SK-N-SH (cell line): ENCODE data around the gene JPH3. TPM values are rescaled to one million over a fixed set of nuclear protein-coding genes. Genes with fewer than 3 reads are reported as not detected.

Source experiments
- CTCF ChIA-PET: fragments of 300-600, 350-600 bp; formaldehyde crosslinking; extraction: SDS; loops from one replicate; lab custom pipeline; 2021; lab: Yijun Ruan, JAX
- POLR2A ChIA-PET: fragments of 350-600 bp; sonication (Branson Sonifier 250); formaldehyde crosslinking; extraction: SDS; loops from one replicate; lab custom pipeline; 2020; ENCODE audit warnings: antibody characterized with exemption, inconsistent platforms; lab: Yijun Ruan, JAX
- DNase-seq: peaks from one replicate; pipeline ENCODE4 v3.0.0; 2012
- H2AFZ ChIP-seq: fragments of 200-600 bp; sonication (generic); 2 replicates; pipeline ENCODE4 v1.8.1; 2016; ENCODE audit warnings: antibody characterized with exemption, mild to moderate bottlenecking, low read depth
- H3F3A ChIP-seq: fragments of 200-600 bp; sonication (generic); replicated peaks from 2 replicates; pipeline ENCODE3; 2016; ENCODE audit warnings: antibody characterized with exemption, mild to moderate bottlenecking; ENCODE audit not compliant: insufficient read depth
- H3K27ac ChIP-seq, 2 experiments: fragments of 200-500 bp in 1 of 2; fragments of 200-600 bp in 1 of 2; sonication (Bioruptor generic) in 1 of 2; sonication (generic), shearing (Covaris generic) in 1 of 2; 2 replicates each; pipeline versions ENCODE4 v1.5.1 to v1.6.1; 2014 to 2016; ENCODE audit warnings: low read depth in 2 of 2, inconsistent platforms in 1 of 2, low read length in 1 of 2, mild to moderate bottlenecking in 1 of 2, mixed read lengths in 1 of 2
- H3K27me3 ChIP-seq: fragments of 200-600 bp; sonication (generic), shearing (Covaris generic); 2 replicates; pipeline ENCODE4 v1.6.1; 2016; ENCODE audit warnings: mixed run types; ENCODE audit not compliant: insufficient read depth
- H3K36me3 ChIP-seq, 2 experiments: fragments of 200-500 bp in 1 of 2; fragments of 200-600 bp in 1 of 2; sonication (Bioruptor generic) in 1 of 2; sonication (generic) in 1 of 2; replicated peaks in 1 of 2; 2 replicates each; pipeline versions ENCODE3 to v1.5.1; 2014 to 2016; ENCODE audit warnings: low read length in 1 of 2, mild to moderate bottlenecking in 1 of 2; ENCODE audit not compliant: insufficient read depth in 2 of 2, control insufficient read depth in 1 of 2
- H3K4me1 ChIP-seq, 2 experiments: fragments of 200-500 bp in 1 of 2; fragments of 200-600 bp in 1 of 2; sonication (Bioruptor generic) in 1 of 2; sonication (generic), shearing (Covaris generic) in 1 of 2; 2 replicates each; pipeline versions ENCODE4 v1.5.1 to v1.6.1; 2014 to 2016; ENCODE audit warnings: low read depth in 1 of 2, low read length in 1 of 2, mixed run types in 1 of 2; ENCODE audit not compliant: insufficient read depth in 2 of 2, control insufficient read depth in 1 of 2
- H3K4me2 ChIP-seq: fragments of 200-600 bp; sonication (generic), shearing (Covaris generic); 2 replicates; pipeline ENCODE4 v1.6.1; 2017; ENCODE audit warnings: mixed run types
- H3K4me3 ChIP-seq, 2 experiments: fragments of 200-500 bp in 1 of 2; fragments of 200-600 bp in 1 of 2; sonication (Bioruptor generic) in 1 of 2; sonication (generic), shearing (Covaris generic) in 1 of 2; 2 replicates each; pipeline versions ENCODE4 v1.5.1 to v1.8.1; 2014 to 2016; ENCODE audit warnings: low read depth in 2 of 2, inconsistent platforms in 1 of 2, low read length in 1 of 2, mild to moderate bottlenecking in 1 of 2, mixed read lengths in 1 of 2, moderate library complexity in 1 of 2
- H3K79me2 ChIP-seq: fragments of 200-600 bp; sonication (generic); 2 replicates; pipeline ENCODE4 v1.8.1; 2017; ENCODE audit warnings: mild to moderate bottlenecking; ENCODE audit not compliant: insufficient read depth
- H3K9ac ChIP-seq: fragments of 200-600 bp; sonication (generic); 2 replicates; pipeline ENCODE4 v1.6.1; 2017; ENCODE audit warnings: mixed run types
- H3K9me2 ChIP-seq: fragments of 200-600 bp; sonication (generic); 2 replicates; pipeline ENCODE4 v1.6.1; 2017; ENCODE audit warnings: mixed run types
- H3K9me3 ChIP-seq: fragments of 200-600 bp; sonication (generic); 2 replicates; pipeline ENCODE4 v1.6.1; 2017; ENCODE audit warnings: mixed run types, mild to moderate bottlenecking, moderate library complexity
- H4K20me1 ChIP-seq: fragments of 200-600 bp; sonication (generic); 2 replicates; pipeline ENCODE4 v1.6.1; 2017; ENCODE audit warnings: mild to moderate bottlenecking, mixed run types; ENCODE audit not compliant: insufficient read depth
- CHD2 ChIP-seq: fragments of 150-350 bp; IDR thresholded peaks from 2 replicates; pipeline ENCODE4 v1.6.1; 2018; ENCODE audit warnings: low read length; ENCODE audit not compliant: partially characterized antibody
- EP300 ChIP-seq, 2 experiments: IDR thresholded peaks; 2 replicates each; pipeline versions ENCODE4 v1.4.0 to v1.6.1; 2012; ENCODE audit warnings: borderline replicate concordance in 1 of 2, low read depth in 1 of 2, low read length in 1 of 2
- GATA2 ChIP-seq: sonication (generic); formaldehyde crosslinking; IDR thresholded peaks from 2 replicates; pipeline ENCODE4 v1.5.0; 2020; ENCODE audit warnings: mild to moderate bottlenecking, missing genetic modification reagents
- JUND ChIP-seq: IDR thresholded peaks from 2 replicates; pipeline ENCODE4 v1.4.0; 2012
- MXI1 ChIP-seq: IDR thresholded peaks from 2 replicates; pipeline ENCODE4 v1.6.1; 2012; ENCODE audit warnings: mild to moderate bottlenecking, low read depth, low read length, improper control_type of control experiment
- NFIC ChIP-seq: IDR thresholded peaks from 2 replicates; pipeline ENCODE4 v1.4.0; 2012; ENCODE audit warnings: borderline replicate concordance
- POLR2AphosphoS5 ChIP-seq: IDR thresholded peaks from 2 replicates; pipeline ENCODE4 v1.6.1; 2012; ENCODE audit warnings: low read depth, low read length
- RAD21 ChIP-seq: IDR thresholded peaks from 2 replicates; pipeline ENCODE4 v1.6.1; 2012; ENCODE audit warnings: mild to moderate bottlenecking, low read length
- RCOR1 ChIP-seq: fragments of 150-350 bp; IDR thresholded peaks from 2 replicates; pipeline ENCODE4 v1.6.1; 2017; ENCODE audit warnings: antibody characterized with exemption, low read length
- RFX5 ChIP-seq: IDR thresholded peaks from 2 replicates; pipeline ENCODE4 v1.6.1; 2012; ENCODE audit warnings: mild to moderate bottlenecking, improper control_type of control experiment, low read length
- SIN3A ChIP-seq: IDR thresholded peaks from 2 replicates; pipeline ENCODE4 v1.6.1; 2012; ENCODE audit warnings: low read depth, mild to moderate bottlenecking, low read length, moderate library complexity, borderline replicate concordance
- SMC3 ChIP-seq: IDR thresholded peaks from 2 replicates; pipeline ENCODE4 v1.6.1; 2012; ENCODE audit warnings: low read depth, low read length, improper control_type of control experiment
- TAF1 ChIP-seq: IDR thresholded peaks from 2 replicates; pipeline ENCODE4 v1.6.1; 2012; ENCODE audit warnings: low read depth, mild to moderate bottlenecking, low read length, moderate library complexity, borderline replicate concordance
- TCF12 ChIP-seq: IDR thresholded peaks from 2 replicates; pipeline ENCODE4 v1.4.0; 2012
- YY1 ChIP-seq: IDR thresholded peaks from 2 replicates; pipeline ENCODE4 v1.4.0; 2012; ENCODE audit warnings: low read depth, mild to moderate bottlenecking
- WGBS: methylation state at CpG from one replicate; pipeline ENCODE4 v1.1.6; 2017; ENCODE audit warnings: low lambda C conversion rate; 5-methylcytosine and 5-hydroxymethylcytosine counted together
- polyA plus RNA-seq, 3 experiments: library from polyadenylated mRNA; depleted of rRNA; stranded (reverse); fragments of >200 nt; gene quantifications; 2 replicates each; pipeline ENCODE4 v1.2.3, GENCODE V29; 2012
- TF ChIP-seq, protein P1 (sequence below): IDR thresholded peaks from 2 replicates; pipeline ENCODE4; 2012
- TF ChIP-seq, protein P2 (sequence below): IDR thresholded peaks from 2 replicates; pipeline ENCODE4 v1.6.1; 2012; ENCODE audit warnings: mild to moderate bottlenecking, low read depth, low read length, moderate library complexity
- TF ChIP-seq, protein P3 (sequence below): IDR thresholded peaks from 2 replicates; pipeline ENCODE4 v1.4.0; 2012; ENCODE audit warnings: low read depth

Gene JPH3
- polyA plus RNA-seq, 1 of the 3 experiments (the other 2 are of a cell fraction), result 0.25 TPM

DNA sequence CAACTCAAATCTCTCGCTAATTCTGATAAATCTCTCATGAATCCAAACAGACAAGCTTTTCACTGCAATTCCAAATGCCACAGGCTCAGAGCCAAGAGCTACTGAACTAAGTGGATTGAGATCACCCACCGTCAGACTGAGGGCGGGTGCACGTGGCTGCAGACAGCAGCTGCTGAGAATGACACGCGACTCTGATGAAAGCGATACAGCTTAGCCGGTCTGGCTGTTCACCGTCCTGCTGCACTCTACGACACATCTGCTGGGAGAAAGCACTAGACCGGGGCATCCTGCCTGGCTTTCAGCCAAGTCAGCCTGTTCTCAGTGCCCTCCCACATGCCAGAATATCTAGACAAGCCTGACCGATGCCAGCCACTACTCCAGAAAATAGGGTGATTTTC, 120.9 kb downstream of the JPH3 start:
- POLR2A ChIA-PET, result interaction anchor here (1.0 to 1.9 kb wide), 4 partner anchors 12 to 45 kb away, joined by 3 to 10 read pairs (median 5); partner anchors contain the start of gene KLHDC4
- no peaks in the 10 kb centered on the region for H3K9me2 ChIP-seq
- no peaks in the 10 kb centered on the region for H3K9me3 ChIP-seq
- no peaks in the 10 kb centered on the region for H3K27me3 ChIP-seq
- H3F3A ChIP-seq, result peaks cover 9% of the 10 kb centered on the region
- H3K4me1 ChIP-seq, result peaks cover 10 to 43% of the 10 kb centered on the region in 2 experiments; a peak in 3 of 4 replicates
- CTCF ChIA-PET, result interaction anchor here (0.7 to 4.3 kb wide), 5 partner anchors 12 to 136 kb away, joined by 3 to 24 read pairs (median 4); no protein-coding TSS in a partner anchor
- no peaks in the 10 kb centered on the region for H3K79me2 ChIP-seq
- H3K36me3 ChIP-seq, result peaks cover 0 to 22% of the 10 kb centered on the region in 2 experiments
- H3K9ac ChIP-seq, result no peak overlapping the region
- no peak overlapping the region for H3K4me3 ChIP-seq
- H2AFZ ChIP-seq, result no peak overlapping the region
- H4K20me1 ChIP-seq, result peaks cover 20% of the 10 kb centered on the region
- DNase-seq, result peak; percentile 99
- TF ChIP-seq, protein P1, sequence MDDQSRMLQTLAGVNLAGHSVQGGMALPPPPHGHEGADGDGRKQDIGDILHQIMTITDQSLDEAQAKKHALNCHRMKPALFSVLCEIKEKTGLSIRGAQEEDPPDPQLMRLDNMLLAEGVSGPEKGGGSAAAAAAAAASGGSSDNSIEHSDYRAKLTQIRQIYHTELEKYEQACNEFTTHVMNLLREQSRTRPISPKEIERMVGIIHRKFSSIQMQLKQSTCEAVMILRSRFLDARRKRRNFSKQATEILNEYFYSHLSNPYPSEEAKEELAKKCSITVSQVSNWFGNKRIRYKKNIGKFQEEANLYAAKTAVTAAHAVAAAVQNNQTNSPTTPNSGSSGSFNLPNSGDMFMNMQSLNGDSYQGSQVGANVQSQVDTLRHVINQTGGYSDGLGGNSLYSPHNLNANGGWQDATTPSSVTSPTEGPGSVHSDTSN, result 0 out of 2 replicates have a peak, but pooled peaks have one; percentile 32
- TF ChIP-seq TAF1 (peak; percentile 21; the same call in 1 of the 2 replicates), SMC3 (peak; percentile 10; the same call in 1 of the 2 replicates), CHD2 (peak; percentile 89), GATA2 (peak; percentile 93), NFIC (peak; percentile 89), RFX5 (peak; percentile 45; the same call in 1 of the 2 replicates), RCOR1 (peak; percentile 80; the same call in 1 of the 2 replicates), RAD21 (no peak; the same call in 1 of the 2 replicates), TCF12 (peak; percentile 69), MXI1 (peak; percentile 100), YY1 (no peak), JUND (no peak), SIN3A (peak; percentile 63; the same call in 1 of the 2 replicates), POLR2AphosphoS5 (0 out of 2 replicates have a peak, but pooled peaks have one; percentile 36), EP300 (IDR thresholded peaks at IDR 0.05; ENCODE audit: borderline replicate concordance in 1 of 2, low read depth in 1 of 2, low read length in 1 of 2) (peak in 1 of 2 experiments; percentile 83; a peak in 2 of 4 replicates)
- TF ChIP-seq, protein P2, sequence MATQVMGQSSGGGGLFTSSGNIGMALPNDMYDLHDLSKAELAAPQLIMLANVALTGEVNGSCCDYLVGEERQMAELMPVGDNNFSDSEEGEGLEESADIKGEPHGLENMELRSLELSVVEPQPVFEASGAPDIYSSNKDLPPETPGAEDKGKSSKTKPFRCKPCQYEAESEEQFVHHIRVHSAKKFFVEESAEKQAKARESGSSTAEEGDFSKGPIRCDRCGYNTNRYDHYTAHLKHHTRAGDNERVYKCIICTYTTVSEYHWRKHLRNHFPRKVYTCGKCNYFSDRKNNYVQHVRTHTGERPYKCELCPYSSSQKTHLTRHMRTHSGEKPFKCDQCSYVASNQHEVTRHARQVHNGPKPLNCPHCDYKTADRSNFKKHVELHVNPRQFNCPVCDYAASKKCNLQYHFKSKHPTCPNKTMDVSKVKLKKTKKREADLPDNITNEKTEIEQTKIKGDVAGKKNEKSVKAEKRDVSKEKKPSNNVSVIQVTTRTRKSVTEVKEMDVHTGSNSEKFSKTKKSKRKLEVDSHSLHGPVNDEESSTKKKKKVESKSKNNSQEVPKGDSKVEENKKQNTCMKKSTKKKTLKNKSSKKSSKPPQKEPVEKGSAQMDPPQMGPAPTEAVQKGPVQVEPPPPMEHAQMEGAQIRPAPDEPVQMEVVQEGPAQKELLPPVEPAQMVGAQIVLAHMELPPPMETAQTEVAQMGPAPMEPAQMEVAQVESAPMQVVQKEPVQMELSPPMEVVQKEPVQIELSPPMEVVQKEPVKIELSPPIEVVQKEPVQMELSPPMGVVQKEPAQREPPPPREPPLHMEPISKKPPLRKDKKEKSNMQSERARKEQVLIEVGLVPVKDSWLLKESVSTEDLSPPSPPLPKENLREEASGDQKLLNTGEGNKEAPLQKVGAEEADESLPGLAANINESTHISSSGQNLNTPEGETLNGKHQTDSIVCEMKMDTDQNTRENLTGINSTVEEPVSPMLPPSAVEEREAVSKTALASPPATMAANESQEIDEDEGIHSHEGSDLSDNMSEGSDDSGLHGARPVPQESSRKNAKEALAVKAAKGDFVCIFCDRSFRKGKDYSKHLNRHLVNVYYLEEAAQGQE, result no peak
- TF ChIP-seq, protein P3, sequence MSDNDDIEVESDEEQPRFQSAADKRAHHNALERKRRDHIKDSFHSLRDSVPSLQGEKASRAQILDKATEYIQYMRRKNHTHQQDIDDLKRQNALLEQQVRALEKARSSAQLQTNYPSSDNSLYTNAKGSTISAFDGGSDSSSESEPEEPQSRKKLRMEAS, result peak; percentile 80
- WGBS, result 35% methylated on average over 12 of the region's 12 CpGs
- peak overlapping the region in 1 of 2 experiments; percentile 99; a peak in 2 of 4 replicates for H3K27ac ChIP-seq
- 0 out of 2 replicates have a peak overlapping the region, but pooled peaks have one; percentile 14 for H3K4me2 ChIP-seq
